ENCODE data around the gene WBP2NL.

DNA sequence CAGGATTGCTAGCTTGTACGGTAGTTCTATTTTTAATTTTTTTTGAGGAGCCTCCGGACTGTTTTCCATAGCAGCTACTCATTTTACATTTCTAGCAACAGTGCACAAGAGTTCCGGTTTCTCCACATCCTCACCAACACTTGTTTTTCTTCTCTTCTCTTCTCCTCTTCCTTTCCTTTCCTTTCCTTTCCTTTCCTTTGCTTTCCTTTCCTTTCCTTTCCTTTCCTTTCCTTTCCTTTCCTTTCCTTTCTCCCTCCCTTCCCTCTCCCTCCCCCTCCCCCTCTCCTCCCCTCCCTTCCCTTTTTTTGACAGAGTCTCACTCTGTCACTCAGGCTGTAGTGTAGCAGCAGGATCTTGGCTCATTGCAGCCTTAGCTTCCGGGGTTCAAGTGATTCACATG is 9.3 kb downstream of the WBP2NL start:
- TF ChIP-seq, protein P1, sequence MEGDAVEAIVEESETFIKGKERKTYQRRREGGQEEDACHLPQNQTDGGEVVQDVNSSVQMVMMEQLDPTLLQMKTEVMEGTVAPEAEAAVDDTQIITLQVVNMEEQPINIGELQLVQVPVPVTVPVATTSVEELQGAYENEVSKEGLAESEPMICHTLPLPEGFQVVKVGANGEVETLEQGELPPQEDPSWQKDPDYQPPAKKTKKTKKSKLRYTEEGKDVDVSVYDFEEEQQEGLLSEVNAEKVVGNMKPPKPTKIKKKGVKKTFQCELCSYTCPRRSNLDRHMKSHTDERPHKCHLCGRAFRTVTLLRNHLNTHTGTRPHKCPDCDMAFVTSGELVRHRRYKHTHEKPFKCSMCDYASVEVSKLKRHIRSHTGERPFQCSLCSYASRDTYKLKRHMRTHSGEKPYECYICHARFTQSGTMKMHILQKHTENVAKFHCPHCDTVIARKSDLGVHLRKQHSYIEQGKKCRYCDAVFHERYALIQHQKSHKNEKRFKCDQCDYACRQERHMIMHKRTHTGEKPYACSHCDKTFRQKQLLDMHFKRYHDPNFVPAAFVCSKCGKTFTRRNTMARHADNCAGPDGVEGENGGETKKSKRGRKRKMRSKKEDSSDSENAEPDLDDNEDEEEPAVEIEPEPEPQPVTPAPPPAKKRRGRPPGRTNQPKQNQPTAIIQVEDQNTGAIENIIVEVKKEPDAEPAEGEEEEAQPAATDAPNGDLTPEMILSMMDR (IDR thresholded peaks at IDR 0.05) = no peak
- TF ChIP-seq EZH2 (IDR thresholded peaks at IDR 0.05) (no peak), EZH2phosphoT487 (IDR thresholded peaks at IDR 0.05) (no peak)

All from neural progenitor cell (in vitro differentiated cells).